AG04450 (cell line): Measurements from ENCODE around the gene GOLGA6L2. TPM values are rescaled to one million over a fixed set of nuclear protein-coding genes. Genes with fewer than 3 reads are reported as not detected.

Source experiments
- CTCF ChIA-PET: fragments of 300-600, 350-600 bp; formaldehyde crosslinking; extraction: SDS; loops from one replicate; lab custom pipeline; 2022; ENCODE audit warnings: antibody characterized with exemption, inconsistent platforms; lab: Charles Lee
- POLR2A ChIA-PET: fragments of 350-600 bp; formaldehyde crosslinking; extraction: SDS; loops from one replicate; lab custom pipeline; 2021; ENCODE audit warnings: antibody characterized with exemption, inconsistent platforms; lab: Yijun Ruan, JAX
- DNase-seq: peaks from one replicate; pipeline ENCODE4 v3.0.0-alpha.2; 2011; ENCODE audit warnings: low read depth, low spot score
- H3K27ac ChIP-seq: one replicate; pipeline ENCODE4 v1.5.1; 2012; ENCODE audit warnings: low read depth, low read length, control low read depth
- H3K27me3 ChIP-seq: one replicate; pipeline ENCODE4 v1.6.0; 2012; ENCODE audit warnings: low read length; ENCODE audit not compliant: control insufficient read depth, insufficient read depth
- H3K4me3 ChIP-seq: 2 replicates; pipeline ENCODE4 v1.5.1; 2011; ENCODE audit warnings: mild to moderate bottlenecking, low read depth, low read length, control low read depth
- H3K9me3 ChIP-seq: 2 replicates; pipeline ENCODE4 v1.5.1; 2012; ENCODE audit warnings: low read length; ENCODE audit not compliant: control insufficient read depth, insufficient read depth
- polyA minus RNA-seq: library from RNA; depleted of rRNA, polyadenylated mRNA; stranded (reverse); fragments of >200 nt; gene quantifications from 2 replicates; pipeline ENCODE4 v1.2.3, GENCODE V29; 2011; rRNA and poly(A)+ RNA removed
- polyA plus RNA-seq: library from polyadenylated mRNA; depleted of rRNA; stranded (reverse); fragments of >200 nt; gene quantifications from 2 replicates; pipeline ENCODE4 v1.2.3, GENCODE V29; 2011; rRNA removed
- TF ChIP-seq, protein P1 (sequence below): IDR thresholded peaks from 2 replicates; pipeline ENCODE4 v1.5.1; 2011; ENCODE audit warnings: low read depth, low read length, control low read depth, inconsistent platforms

GOLGA6L2 gene, protein sequence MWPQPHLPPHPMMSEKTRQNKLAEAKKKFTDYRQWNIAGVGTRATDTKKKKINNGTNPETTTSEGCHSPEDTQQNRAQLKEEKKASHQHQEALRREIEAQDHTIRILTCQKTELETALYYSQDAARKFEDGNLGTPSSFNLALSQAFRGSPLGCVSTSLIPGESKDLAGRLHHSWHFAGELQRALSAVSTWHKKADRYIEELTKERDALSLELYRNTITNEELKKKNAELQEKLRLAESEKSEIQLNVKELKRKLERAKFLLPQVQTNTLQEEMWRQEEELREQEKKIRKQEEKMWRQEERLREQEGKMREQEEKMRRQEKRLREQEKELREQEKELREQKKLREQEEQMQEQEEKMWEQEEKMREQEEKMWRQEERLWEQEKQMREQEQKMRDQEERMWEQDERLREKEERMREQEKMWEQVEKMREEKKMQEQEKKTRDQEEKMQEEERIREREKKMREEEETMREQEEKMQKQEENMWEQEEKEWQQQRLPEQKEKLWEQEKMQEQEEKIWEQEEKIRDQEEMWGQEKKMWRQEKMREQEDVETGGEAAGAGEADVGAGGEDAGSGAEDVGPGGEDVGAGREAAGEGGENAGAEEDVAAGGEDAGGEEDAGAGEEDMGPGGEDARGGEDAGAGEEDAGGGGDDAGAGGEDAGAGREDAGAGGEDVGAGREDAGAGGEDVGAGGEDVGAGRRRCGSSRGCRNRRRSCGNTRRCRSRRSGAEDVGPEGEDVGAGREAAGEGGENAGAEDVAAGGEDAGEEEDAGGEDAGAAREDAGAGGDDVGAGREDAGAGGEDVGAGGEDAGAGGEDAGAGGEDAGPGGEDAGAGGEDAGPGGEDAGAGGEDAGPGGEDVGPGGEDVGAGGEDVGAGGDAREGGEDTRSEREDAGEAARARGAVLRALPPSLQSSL
- polyA plus RNA-seq, result not detected in 2 replicates
- polyA minus RNA-seq, result not detected in 2 replicates

DNA sequence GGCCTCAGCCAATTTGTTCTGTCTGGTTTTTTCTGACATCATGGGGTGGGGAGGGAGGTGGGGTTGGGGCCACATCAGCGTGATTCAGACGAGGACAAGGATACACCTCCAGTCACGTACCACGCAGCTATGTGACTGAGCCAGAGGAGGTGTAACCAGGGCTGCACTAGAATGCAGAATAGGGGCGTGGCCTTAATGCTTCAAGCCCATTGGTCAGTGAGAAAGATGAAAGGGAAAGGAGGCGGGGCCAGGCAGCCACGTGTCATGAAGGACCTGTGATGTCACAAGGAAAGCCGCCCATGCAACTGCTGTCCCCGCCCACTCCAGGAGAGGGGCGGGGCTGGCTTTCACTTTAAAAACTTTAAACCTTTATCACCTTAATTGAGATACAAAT, at the start of gene GOLGA6L2:
TSS of gene GOLGA6L2 (minus strand) at position 137 of the 394 bp plus-strand sequence. CDS start at position 75, 62 bp downstream.
- DNase-seq, result no peak
- Histone ChIP-seq H3K4me3 (no peak within 1 kb of the TSS), H3K27ac (no peak within 1 kb of the TSS), H3K9me3 (peaks cover 19% of the 10 kb centered on the region), H3K27me3 (no peaks in the 10 kb centered on the region)
- TF ChIP-seq, protein P1, sequence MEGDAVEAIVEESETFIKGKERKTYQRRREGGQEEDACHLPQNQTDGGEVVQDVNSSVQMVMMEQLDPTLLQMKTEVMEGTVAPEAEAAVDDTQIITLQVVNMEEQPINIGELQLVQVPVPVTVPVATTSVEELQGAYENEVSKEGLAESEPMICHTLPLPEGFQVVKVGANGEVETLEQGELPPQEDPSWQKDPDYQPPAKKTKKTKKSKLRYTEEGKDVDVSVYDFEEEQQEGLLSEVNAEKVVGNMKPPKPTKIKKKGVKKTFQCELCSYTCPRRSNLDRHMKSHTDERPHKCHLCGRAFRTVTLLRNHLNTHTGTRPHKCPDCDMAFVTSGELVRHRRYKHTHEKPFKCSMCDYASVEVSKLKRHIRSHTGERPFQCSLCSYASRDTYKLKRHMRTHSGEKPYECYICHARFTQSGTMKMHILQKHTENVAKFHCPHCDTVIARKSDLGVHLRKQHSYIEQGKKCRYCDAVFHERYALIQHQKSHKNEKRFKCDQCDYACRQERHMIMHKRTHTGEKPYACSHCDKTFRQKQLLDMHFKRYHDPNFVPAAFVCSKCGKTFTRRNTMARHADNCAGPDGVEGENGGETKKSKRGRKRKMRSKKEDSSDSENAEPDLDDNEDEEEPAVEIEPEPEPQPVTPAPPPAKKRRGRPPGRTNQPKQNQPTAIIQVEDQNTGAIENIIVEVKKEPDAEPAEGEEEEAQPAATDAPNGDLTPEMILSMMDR, result no peak
- POLR2A ChIA-PET, result no interaction called here
- CTCF ChIA-PET, result no interaction called here

DNA sequence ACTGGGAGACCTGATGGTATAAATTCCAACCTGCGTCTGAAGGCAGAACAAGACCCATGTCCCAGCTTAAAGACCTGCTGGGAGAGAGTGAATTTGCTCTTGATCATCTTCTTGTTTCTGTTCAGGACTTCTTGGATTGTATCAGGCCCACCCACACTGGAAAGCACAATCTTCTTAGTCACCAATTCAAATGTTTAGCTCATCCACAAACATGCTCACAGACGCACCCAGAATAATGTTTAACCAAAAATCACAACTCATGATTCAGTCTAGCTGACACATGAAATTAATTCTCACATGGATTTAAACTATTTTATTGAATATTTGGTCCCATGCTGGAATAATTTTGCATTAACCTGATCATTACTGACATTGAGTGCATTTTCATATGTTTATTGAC, 37.8 kb upstream of the GOLGA6L2 start:
- ChIA-PET POLR2A (no interaction called here), CTCF (no interaction called here)
- no peak for DNase-seq
- Histone ChIP-seq H3K27me3 (no peaks in the 10 kb centered on the region), H3K4me3 (no peak overlapping the region), H3K9me3 (no peaks in the 10 kb centered on the region), H3K27ac (no peak overlapping the region)
- TF ChIP-seq, protein P1, result no peak

DNA sequence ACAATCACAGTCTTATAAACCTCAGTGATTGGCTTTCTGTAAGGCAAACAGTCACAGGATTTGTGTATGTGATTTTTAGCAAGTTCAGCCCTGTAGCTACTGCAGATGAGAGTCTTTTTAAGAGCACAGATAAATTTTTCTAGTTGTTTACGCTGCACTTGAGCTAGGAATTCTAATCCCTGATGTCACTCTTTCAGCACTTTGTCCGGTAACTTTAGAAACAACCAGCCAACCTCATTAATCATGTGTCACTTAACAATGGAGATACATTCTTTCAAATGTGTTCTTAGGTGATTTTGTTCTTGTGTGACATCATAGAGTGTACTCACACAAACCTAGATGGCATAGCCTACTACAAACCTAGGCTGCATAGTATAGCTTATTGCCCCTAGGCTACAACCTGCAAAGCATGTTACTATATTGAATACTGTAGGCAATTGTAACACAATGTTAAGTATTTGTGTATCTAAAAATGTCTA, 36.8 kb upstream of the GOLGA6L2 start:
- TF ChIP-seq, protein P1, result no peak
- no peak overlapping the region for H3K27ac ChIP-seq
- ChIA-PET POLR2A (no interaction called here), CTCF (interaction anchor here (1.2 kb wide), 1 partner anchor 14 kb away, joined by 3 read pairs; no protein-coding TSS in a partner anchor)
- no peaks in the 10 kb centered on the region for H3K9me3 ChIP-seq
- no peak for DNase-seq
- no peak overlapping the region for H3K4me3 ChIP-seq
- H3K27me3 ChIP-seq, result no peaks in the 10 kb centered on the region

DNA sequence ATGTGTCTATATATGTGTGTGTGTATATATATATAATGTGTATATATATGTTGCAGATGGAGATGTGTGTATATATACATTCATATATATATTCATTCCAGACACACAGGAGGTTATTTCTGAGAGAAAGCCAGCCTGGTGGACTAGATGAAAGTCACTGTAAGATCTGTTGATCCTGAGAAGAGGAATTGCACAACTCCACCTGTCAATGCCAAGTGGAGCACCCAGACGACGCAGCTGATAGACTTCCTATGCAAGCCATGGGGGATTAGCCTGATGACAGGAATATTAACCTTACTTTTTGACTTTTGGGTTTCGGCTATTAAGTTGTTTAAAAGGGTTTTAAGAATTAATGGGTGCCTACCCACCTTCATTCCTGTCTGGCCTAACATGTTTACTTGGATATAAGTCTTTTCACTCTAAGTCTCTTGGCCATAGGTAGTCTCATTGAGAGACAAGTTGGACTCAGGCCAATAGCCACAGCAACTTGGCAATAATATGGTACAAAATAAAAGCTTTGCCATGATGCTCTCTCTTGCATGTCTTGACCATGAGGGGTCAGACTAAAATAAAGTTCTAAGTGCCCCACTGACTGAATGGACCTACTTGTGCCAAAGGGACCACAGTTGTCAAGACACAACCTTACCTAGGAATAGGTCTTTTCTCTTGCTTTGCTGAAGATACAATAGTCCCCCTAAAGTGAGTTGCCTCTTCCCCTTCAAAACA, 35.9 kb upstream of the GOLGA6L2 start:
- Histone ChIP-seq H3K9me3 (peaks cover 2% of the 10 kb centered on the region), H3K4me3 (no peak overlapping the region), H3K27ac (no peak overlapping the region), H3K27me3 (no peaks in the 10 kb centered on the region)
- TF ChIP-seq, protein P1, result no peak
- ChIA-PET CTCF (interaction anchor here (1.2 kb wide), 1 partner anchor 15 kb away, joined by 3 read pairs; no protein-coding TSS in a partner anchor), POLR2A (no interaction called here)
- no peak for DNase-seq
